Dermis blood vessel endothelial cell (primary cell): ENCODE measurements around the gene RNF14. TPM values are rescaled to one million over a fixed set of nuclear protein-coding genes. Genes with fewer than 3 reads are reported as not detected.

Source experiments
- DNase-seq: peaks from one replicate; pipeline ENCODE4 v3.0.0; 2010
- total RNA-seq: library from RNA; depleted of rRNA; stranded (reverse); fragments of >200 nt; gene quantifications from 2 replicates; pipeline ENCODE4 v1.2.3, GENCODE V29; 2014

The RNF14 gene
- total RNA-seq, 1 donor from 2014 or later: 75.7 TPM

- DNase-seq: no peak
These were observed 19.4 kb upstream of the RNF14 start for GRCh38 chr5:141949511-141949910.

- no peak for DNase-seq
These were observed 18.5 kb upstream of the RNF14 start for GRCh38 chr5:141950207-141951005.

- DNase-seq: peak; percentile 88
These were observed 17.5 kb upstream of the RNF14 start for GRCh38 chr5:141951332-141951781.

GRCh38 chr5:141952020-141952419, 16.9 kb upstream of the RNF14 start:
- no peak for DNase-seq

- no peak for DNase-seq
These were observed 14.7 kb upstream of the RNF14 start for GRCh38 chr5:141954194-141954593.

DNA sequence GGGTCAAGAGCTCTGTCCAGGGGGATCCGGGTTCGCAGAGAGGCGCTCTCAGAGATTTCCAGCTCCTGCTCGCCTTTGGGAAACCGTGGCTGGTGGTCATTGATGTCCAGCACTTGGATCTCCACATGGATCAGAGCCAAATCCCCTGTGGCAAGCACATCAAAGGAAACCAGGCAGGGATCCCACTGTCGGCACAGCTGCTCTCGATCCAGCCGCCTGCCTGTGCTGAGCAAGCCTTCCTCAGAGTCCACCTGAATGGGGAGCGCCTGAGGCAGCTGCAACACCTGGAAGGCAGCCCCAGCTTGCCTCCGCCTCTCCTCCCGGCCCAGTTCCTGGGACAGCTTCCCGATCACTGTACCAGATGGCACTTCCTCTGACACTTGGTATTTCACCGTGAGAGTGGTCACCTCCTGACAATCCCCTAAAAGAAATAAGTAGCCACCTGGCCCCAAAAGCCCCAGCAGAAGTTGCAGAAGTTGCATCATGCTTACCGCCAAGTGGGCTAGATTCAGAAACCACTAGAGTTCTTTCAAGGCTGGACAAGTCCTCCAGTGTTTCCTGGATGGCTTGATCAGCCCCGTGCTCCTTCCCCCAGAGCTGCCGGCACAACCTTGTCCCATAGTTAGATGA, 11.4 kb upstream of the RNF14 start:
- no peak for DNase-seq

DNA sequence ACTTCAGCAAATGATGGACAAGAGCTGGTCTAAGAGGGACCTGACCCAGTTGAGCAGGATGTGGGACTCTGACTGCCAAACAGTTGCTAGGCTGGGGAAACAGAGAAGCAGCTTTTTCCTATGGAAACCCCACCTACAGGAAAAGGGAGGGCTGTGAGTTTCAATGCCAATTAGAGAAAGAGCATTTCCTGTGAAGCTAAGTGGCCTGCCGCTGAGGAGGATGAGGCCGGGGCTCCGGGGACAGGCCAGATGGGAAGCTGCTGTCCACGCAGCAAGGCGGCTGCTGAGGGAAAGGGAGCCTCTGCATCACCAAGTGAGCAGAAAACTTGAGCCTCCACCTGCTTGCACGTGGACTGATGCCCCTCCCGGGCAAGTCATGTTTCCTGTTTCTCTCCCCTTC, 10.8 kb upstream of the RNF14 start, which contains the start of gene PCDH12:
PCDH12 (minus strand) TSS at position 90 of the 400 bp plus-strand sequence. CDS start 351 bp downstream, outside the sequence.
- DNase-seq: peak; percentile 93

GRCh38 chr5:141958546-141959172, 10.2 kb upstream of the RNF14 start:
- DNase-seq: peak; percentile 72

GRCh38 chr5:141960018-141960417, 8.9 kb upstream of the RNF14 start:
- DNase-seq: peak; percentile 63

GRCh38 chr5:141960449-141961323, 8.2 kb upstream of the RNF14 start:
- peak; percentile 90 for DNase-seq

DNA sequence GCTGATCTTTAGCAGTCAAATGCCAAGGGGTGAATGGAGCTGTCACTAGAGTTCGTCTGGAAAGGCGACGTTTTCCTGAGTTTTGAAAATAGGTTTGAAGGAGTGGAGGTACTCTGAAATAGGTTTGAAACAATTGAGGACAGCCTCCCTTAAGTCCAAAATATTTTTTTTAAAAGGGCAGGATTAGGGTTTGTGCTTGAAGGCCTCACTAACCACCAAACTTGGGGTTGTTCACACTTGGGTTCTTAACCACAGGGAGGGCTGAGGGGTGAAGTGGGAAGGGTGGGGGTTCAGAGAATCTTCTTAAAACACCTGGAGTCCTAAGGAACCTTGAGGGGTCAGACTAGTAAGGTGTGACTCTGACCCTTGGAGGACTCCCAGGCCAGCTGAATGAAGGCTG, 7.4 kb upstream of the RNF14 start:
- no peak for DNase-seq

DNA sequence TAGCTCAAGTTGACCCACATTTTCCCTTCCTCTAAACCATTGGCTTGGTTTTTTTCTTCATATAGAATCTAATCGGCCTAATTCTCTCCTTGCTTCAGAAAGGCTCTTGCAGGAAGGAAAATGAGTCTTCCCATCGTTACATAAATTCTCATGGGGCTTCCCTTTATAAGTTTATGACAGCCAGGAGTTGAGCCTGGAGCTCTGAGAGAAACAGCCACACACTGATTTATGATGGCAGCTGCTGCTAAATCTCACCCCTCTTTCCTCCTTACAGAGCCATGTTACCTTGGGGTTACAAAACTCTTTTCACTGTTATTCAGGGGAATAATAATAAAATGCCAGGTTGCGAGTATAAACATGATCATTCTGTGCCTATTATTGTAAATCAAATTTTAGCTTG, 5.2 kb upstream of the RNF14 start:
- no peak for DNase-seq

DNA sequence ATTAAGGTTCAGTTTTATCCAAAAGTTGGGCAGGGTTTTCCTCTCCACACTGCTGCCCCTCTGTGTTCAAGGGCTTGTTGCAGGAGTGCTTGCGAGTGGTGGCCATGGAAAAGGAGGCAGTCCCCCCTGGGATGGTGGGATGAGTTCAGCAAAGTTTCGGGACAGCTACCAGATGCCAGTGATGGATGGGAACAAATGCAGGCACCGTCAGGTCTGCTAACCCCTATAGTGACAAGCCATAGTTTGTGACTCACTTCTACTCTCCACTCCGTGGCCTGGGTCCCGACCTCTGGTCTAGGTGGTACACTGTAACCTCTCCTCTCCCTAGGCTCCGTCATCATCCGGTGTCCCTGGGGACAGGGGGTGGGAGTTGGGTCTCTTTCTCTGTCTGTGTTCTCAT, 3.8 kb upstream of the RNF14 start:
- DNase-seq: no peak

GRCh38 chr5:141966275-141966962, 2.5 kb upstream of the RNF14 start:
- DNase-seq: no peak

- DNase-seq: no peak
These were observed 2.0 kb upstream of the RNF14 start for GRCh38 chr5:141966963-141967333.

DNA sequence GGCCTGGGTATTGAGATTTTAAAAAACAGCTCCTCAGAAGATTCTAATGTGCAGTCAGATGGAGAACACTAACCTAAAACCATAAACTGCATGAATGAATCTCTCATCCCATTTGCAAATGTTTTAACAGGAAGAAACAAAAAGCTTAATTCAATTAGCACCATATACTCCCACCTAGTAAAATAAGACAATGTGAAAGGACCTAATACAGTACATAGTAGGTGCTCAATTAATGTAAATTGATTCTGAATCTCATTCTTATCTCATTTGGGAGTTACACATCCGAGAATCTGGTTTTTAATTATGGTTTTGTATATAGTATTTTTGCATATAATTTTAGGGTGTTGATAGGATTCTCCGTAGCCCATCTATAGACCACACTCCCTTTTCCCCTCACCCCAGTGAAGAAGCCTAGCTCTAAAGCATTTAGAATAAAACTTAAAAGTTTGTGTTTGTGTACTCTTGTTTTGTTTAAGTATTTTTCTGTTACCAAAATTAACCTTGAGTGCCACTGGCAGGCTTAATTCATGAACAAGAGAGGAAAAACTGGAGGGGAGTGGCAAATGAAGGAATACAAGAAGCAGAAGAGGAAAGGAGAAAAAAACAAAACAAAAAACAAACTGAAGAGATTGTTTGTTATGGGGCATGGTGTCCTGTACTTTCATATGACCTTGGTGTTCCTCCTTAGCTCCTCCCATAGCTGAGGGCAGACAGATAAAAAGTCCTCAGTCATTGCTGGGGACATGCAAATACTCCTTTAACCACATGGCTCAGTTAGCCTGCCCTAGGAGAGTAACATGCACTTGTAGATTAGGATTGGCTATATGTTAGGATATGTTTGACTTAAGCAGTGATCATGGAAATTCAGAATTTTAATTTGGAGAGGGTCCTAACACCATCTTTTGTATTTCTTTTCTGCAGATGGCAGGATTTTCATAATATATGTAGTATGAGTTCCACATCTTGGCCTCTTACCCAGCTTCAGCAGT, 1.2 kb downstream of the RNF14 start:
- DNase-seq: no peak

DNA sequence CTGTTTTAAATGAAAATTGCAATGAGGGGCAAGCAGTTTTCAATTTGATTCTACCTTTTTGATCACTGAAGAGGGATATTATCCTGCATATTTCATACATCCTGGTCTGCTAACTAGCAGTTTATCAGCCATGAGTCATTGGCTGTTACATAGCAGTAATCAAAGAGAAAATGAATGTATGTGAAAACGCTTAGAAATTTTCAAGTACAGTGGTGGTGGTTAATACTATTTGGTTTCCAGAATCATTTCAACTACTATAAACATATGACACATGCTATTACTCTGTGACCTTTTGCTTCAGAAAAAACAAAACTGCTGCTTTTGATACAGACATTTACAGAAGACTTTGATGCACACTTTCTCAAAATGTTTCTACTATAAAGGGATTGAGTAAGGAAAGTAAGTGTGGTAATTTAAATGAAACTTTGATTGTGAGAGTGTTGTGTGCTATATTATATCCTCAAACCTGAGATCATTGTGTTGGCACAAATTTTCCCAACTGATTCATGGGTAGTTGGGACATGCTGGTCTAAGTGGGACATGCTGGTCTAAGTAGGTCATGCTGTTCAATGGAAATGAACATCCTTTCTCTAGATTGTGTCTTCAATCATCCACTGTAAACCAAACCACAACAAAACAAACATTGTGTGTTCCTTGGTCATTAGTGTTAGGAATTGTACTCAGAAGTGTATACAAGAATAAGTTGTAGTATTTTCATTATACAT, 5.1 kb downstream of the RNF14 start:
- DNase-seq: no peak

- no peak for DNase-seq
These were observed 7.3 kb downstream of the RNF14 start for GRCh38 chr5:141976176-141976575.

DNA sequence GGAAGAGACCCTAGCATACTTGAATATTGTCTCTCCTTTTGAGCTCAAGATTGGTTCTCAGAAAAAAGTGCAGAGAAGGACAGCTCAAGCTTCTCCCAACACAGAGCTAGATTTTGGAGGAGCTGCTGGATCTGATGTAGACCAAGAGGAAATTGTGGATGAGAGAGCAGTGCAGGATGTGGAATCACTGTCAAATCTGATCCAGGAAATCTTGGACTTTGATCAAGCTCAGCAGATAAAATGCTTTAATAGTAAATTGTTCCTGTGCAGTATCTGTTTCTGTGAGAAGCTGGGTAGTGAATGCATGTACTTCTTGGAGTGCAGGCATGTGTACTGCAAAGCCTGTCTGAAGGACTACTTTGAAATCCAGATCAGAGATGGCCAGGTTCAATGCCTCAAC, 9.5 kb downstream of the RNF14 start:
- no peak for DNase-seq

DNA sequence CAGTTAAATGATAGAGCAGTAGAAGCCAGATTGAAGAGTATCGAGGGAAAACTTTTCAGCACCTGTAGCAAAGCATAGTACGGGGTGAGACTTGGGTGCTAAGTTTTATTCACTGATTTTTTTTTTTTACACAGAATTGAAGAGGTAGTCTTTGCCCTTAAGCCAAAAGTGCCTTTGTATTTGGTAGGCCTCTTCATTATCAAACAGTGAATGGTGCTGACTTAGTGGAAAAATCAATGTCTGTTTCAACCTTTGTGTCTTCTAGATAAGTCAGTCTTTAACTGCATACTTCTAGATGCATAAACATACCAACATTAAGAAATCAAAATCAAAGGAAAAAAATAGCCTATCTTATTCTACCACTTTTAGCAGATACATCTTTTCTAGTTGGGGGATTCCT, 13.7 kb downstream of the RNF14 start:
- DNase-seq: no peak
